ENCODE results near the gene VRK2.
"Not testable (repeated sequence)": the region's sequence is repeated elsewhere in the genome, so short reads cannot be mapped to it uniquely, and the experiment has no call there.

Gene VRK2

DNA sequence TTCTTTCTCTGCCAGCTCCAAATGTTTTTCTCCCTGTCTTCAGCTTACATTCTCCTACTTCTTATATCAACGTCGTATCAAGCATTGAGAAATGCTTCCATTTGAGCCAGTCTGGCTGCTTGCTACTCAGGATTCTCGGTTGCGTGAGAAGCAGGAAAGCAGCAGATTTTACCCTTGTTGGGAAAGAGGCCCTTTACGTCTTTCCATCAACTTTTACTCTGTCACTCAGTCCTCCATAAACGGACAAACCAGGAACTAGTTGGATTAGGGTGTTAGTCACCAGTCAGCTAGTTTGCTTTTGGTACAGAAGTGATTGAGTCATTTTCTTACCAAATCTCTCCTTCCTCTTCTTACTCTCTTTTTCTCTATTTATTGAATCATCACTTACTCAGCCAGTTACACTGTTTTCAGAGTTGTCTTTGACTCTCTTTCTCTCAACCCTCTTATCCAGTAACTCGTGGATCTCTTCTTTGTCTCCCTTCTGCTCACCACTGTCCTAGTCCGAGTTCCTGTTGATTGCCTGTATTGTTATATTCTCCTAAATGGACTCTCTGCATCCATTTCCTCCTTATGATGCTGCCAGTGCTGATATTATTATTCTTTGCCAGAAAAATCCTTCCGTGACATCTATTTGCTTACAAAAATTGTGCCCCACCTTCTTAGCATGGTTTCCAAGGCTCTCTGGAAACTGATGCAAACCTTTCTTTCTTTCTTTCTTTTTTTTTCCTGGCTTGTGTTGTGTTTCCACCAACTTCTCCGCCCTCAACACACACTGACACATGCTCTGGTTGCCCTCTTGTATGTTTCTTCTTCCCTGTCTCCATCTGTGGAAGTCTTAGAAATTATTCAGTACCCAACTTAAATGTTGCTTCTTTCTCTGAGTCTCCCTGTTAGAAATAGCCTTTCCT, 61.5 kb downstream of the VRK2 start:
- no peak overlapping the region for H3K27ac ChIP-seq (ENCODE audit: low read depth, low read length)
- H3K4ac ChIP-seq (ENCODE audit: low read depth, low read length) = no peak overlapping the region
- no peak overlapping the region for H2BK5ac ChIP-seq (ENCODE audit: low read depth, low read length, poor library complexity)
- H4K91ac ChIP-seq (ENCODE audit: low read depth, low read length) = no peak overlapping the region
- H3K79me1 ChIP-seq (ENCODE audit: low read length) = no peaks in the 10 kb centered on the region
- no peak overlapping the region for H3K18ac ChIP-seq (ENCODE audit: low read length)
- H2BK12ac ChIP-seq (ENCODE audit: low read length) = no peak overlapping the region
- no peaks in the 10 kb centered on the region for H3K27me3 ChIP-seq (ENCODE audit: insufficient read depth, low read length)
- H3K9me3 ChIP-seq (ENCODE audit: insufficient read depth, low read depth, low read length) = no peaks in the 10 kb centered on the region
- no peaks in the 10 kb centered on the region for H3K4me1 ChIP-seq (ENCODE audit: control insufficient read depth in 1 of 2, insufficient read depth in 2 of 2, low read length in 2 of 2)
- H3K14ac ChIP-seq (ENCODE audit: low read length) = no peak overlapping the region
- no peak overlapping the region for H3K23ac ChIP-seq (ENCODE audit: low read length)
- no peak overlapping the region for H3K9ac ChIP-seq (ENCODE audit: low read length)
- no peak overlapping the region for H2AFZ ChIP-seq (ENCODE audit: insufficient read depth, low read length, poor library complexity)
- H3K4me3 ChIP-seq (ENCODE audit: low read depth, low read length) = no peak overlapping the region
- H3K4me2 ChIP-seq (ENCODE audit: low read length) = no peak overlapping the region
- WGBS (ENCODE audit: extremely low coverage, insufficient coverage, insufficient read length) = no CpG with 5 or more reads among the region's 10 CpGs
- peak; percentile 52 to 67 for DNase-seq
- no peak overlapping the region for H4K8ac ChIP-seq (ENCODE audit: low read depth, low read length)
- H3K79me2 ChIP-seq (ENCODE audit: control insufficient read depth, insufficient read depth, low read length, poor library complexity) = no peaks in the 10 kb centered on the region
- H2AK5ac ChIP-seq (ENCODE audit: low read length) = no peak overlapping the region
- no peak overlapping the region for H2BK120ac ChIP-seq (ENCODE audit: insufficient read depth, low read length, poor library complexity)
- no peaks in the 10 kb centered on the region for H3K36me3 ChIP-seq (ENCODE audit: control insufficient read depth in 1 of 2, insufficient read depth in 2 of 2, low read length in 2 of 2)
- H4K12ac ChIP-seq (ENCODE audit: low read depth, low read length) = no peak overlapping the region

- Histone ChIP-seq H4K12ac (ENCODE audit: low read depth, low read length) (no peak overlapping the region), H3K9me3 (ENCODE audit: insufficient read depth, low read depth, low read length) (no peaks in the 10 kb centered on the region), H3K4me3 (ENCODE audit: low read depth, low read length) (no peak overlapping the region), H2AK5ac (ENCODE audit: low read length) (no peak overlapping the region), H2BK5ac (ENCODE audit: low read depth, low read length, poor library complexity) (no peak overlapping the region), H2AFZ (ENCODE audit: insufficient read depth, low read length, poor library complexity) (no peak overlapping the region), H3K79me2 (ENCODE audit: control insufficient read depth, insufficient read depth, low read length, poor library complexity) (no peaks in the 10 kb centered on the region), H3K27me3 (ENCODE audit: insufficient read depth, low read length) (no peaks in the 10 kb centered on the region), H4K91ac (ENCODE audit: low read depth, low read length) (no peak overlapping the region), H2BK120ac (ENCODE audit: insufficient read depth, low read length, poor library complexity) (no peak overlapping the region), H3K79me1 (ENCODE audit: low read length) (no peaks in the 10 kb centered on the region), H3K18ac (ENCODE audit: low read length) (no peak overlapping the region), H3K36me3 (ENCODE audit: control insufficient read depth in 1 of 2, insufficient read depth in 2 of 2, low read length in 2 of 2) (no peaks in the 10 kb centered on the region), H3K4me1 (ENCODE audit: control insufficient read depth in 1 of 2, insufficient read depth in 2 of 2, low read length in 2 of 2) (no peaks in the 10 kb centered on the region), H3K27ac (ENCODE audit: low read depth, low read length) (no peak overlapping the region), H3K23ac (ENCODE audit: low read length) (no peak overlapping the region), H2BK12ac (ENCODE audit: low read length) (no peak overlapping the region), H3K9ac (ENCODE audit: low read length) (no peak overlapping the region), H3K4me2 (ENCODE audit: low read length) (no peak overlapping the region), H4K8ac (ENCODE audit: low read depth, low read length) (no peak overlapping the region), H3K14ac (ENCODE audit: low read length) (no peak overlapping the region), H3K4ac (ENCODE audit: low read depth, low read length) (no peak overlapping the region)
- no CpG with 5 or more reads among the region's 2 CpGs for WGBS (ENCODE audit: extremely low coverage, insufficient coverage, insufficient read length)
- no peak for DNase-seq
Measured at GRCh38 chr2:58109481-58109880, 62.9 kb downstream of the VRK2 start.

DNA sequence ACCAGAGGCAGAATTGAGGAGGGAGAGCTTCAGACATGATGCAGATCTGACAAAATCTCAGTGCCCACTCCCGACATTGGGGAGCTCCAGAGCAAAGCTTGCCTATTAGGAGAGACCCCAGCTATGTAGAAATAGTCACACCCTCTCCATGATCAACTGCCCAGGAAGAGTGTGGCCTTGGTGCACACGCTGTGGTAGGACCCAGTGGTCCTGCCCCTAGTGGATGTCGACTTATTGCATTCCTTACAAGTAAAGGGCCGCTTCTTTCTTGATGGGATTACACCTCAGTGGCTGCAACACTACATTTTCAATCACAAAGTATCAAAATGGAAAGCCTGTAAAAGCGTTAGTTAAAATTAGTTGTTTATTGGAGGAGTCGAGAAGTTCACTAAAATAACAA, 64.2 kb downstream of the VRK2 start:
- Histone ChIP-seq H2AFZ (ENCODE audit: insufficient read depth, low read length, poor library complexity) (no peak overlapping the region), H2AK5ac (ENCODE audit: low read length) (no peak overlapping the region), H3K79me2 (ENCODE audit: control insufficient read depth, insufficient read depth, low read length, poor library complexity) (no peaks in the 10 kb centered on the region), H3K4ac (ENCODE audit: low read depth, low read length) (no peak overlapping the region), H3K23ac (ENCODE audit: low read length) (no peak overlapping the region), H3K4me3 (ENCODE audit: low read depth, low read length) (no peak overlapping the region), H3K18ac (ENCODE audit: low read length) (no peak overlapping the region), H3K9ac (ENCODE audit: low read length) (no peak overlapping the region), H3K27me3 (ENCODE audit: insufficient read depth, low read length) (no peaks in the 10 kb centered on the region), H3K14ac (ENCODE audit: low read length) (no peak overlapping the region), H3K4me2 (ENCODE audit: low read length) (no peak overlapping the region), H2BK120ac (ENCODE audit: insufficient read depth, low read length, poor library complexity) (no peak overlapping the region), H4K8ac (ENCODE audit: low read depth, low read length) (no peak overlapping the region), H3K4me1 (ENCODE audit: control insufficient read depth in 1 of 2, insufficient read depth in 2 of 2, low read length in 2 of 2) (no peaks in the 10 kb centered on the region), H3K9me3 (ENCODE audit: insufficient read depth, low read depth, low read length) (no peaks in the 10 kb centered on the region), H4K12ac (ENCODE audit: low read depth, low read length) (no peak overlapping the region), H2BK5ac (ENCODE audit: low read depth, low read length, poor library complexity) (no peak overlapping the region), H2BK12ac (ENCODE audit: low read length) (no peak overlapping the region), H3K27ac (ENCODE audit: low read depth, low read length) (no peak overlapping the region), H3K36me3 (ENCODE audit: control insufficient read depth in 1 of 2, insufficient read depth in 2 of 2, low read length in 2 of 2) (no peaks in the 10 kb centered on the region), H4K91ac (ENCODE audit: low read depth, low read length) (no peak overlapping the region), H3K79me1 (ENCODE audit: low read length) (no peaks in the 10 kb centered on the region)
- no CpG with 5 or more reads among the region's 6 CpGs for WGBS (ENCODE audit: extremely low coverage, insufficient coverage, insufficient read length)
- DNase-seq = no peak

DNA sequence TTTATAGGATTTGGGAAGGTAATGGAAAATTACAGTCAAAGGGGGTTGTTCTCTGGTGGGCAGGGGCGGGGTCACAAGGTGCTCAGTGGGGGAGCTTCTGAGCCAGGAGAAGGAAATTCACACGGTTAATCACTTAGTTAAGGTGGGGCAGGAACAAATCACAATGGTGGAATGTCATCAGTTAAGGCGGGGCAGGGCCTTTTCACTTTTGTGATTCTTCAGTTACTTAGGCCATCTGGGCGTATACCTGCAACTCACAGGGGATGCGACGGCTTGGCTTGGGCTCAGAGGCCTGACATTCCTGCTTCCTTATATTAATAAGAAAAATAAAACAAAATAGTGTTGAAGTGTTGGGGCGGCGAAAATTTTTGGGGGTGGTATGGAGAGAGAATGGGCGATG, 67.0 kb downstream of the VRK2 start:
- H2BK120ac ChIP-seq (ENCODE audit: insufficient read depth, low read length, poor library complexity); H3K18ac ChIP-seq (ENCODE audit: low read length); H3K4me1 ChIP-seq (ENCODE audit: control insufficient read depth in 1 of 2, insufficient read depth in 2 of 2, low read length in 2 of 2); H2BK5ac ChIP-seq (ENCODE audit: low read depth, low read length, poor library complexity); H2AFZ ChIP-seq (ENCODE audit: insufficient read depth, low read length, poor library complexity); H3K23ac ChIP-seq (ENCODE audit: low read length); H2AK5ac ChIP-seq (ENCODE audit: low read length); H2BK12ac ChIP-seq (ENCODE audit: low read length); H3K4me3 ChIP-seq (ENCODE audit: low read depth, low read length); H4K91ac ChIP-seq (ENCODE audit: low read depth, low read length); H4K8ac ChIP-seq (ENCODE audit: low read depth, low read length); H3K27me3 ChIP-seq (ENCODE audit: insufficient read depth, low read length); H3K79me2 ChIP-seq (ENCODE audit: control insufficient read depth, insufficient read depth, low read length, poor library complexity); H3K9ac ChIP-seq (ENCODE audit: low read length); H4K12ac ChIP-seq (ENCODE audit: low read depth, low read length); H3K27ac ChIP-seq (ENCODE audit: low read depth, low read length); H3K4ac ChIP-seq (ENCODE audit: low read depth, low read length); H3K4me2 ChIP-seq (ENCODE audit: low read length); H3K9me3 ChIP-seq (ENCODE audit: insufficient read depth, low read depth, low read length); H3K14ac ChIP-seq (ENCODE audit: low read length); H3K79me1 ChIP-seq (ENCODE audit: low read length); H3K36me3 ChIP-seq (ENCODE audit: control insufficient read depth in 1 of 2, insufficient read depth in 2 of 2, low read length in 2 of 2); DNase-seq: not testable (repeated sequence)
- no CpG with 5 or more reads among the region's 9 CpGs for WGBS (ENCODE audit: extremely low coverage, insufficient coverage, insufficient read length)

Measured in trophoblast cell (in vitro differentiated cells and primary cell).